ENCODE measurements around the gene GZMM.

- TF ChIP-seq CTCF (IDR thresholded peaks at IDR 0.05 in 8 of 11, conservative IDR thresholded peaks at IDR 0.05 in 3 of 11) (no peak), POLR2AphosphoS5 (IDR thresholded peaks at IDR 0.05) (peak in 1 of 3 donors; percentile 32)
Measured at GRCh38 chr19:576768-577438, 33.0 kb downstream of the GZMM start.

Data from spleen (tissue), 7 donors.